T47D (cell line): ENCODE measurements around the gene SCN1B.
"Not testable (repeated sequence)": the region's sequence is repeated elsewhere in the genome, so short reads cannot be mapped to it uniquely, and the experiment has no call there.

ENCODE experiments used
- DNase-seq, 2 experiments: peaks; one replicate each; pipeline versions ENCODE4 v3.0.0 to v3.0.0-alpha.2; 2011 to 2012; ENCODE audit warnings: low read depth in 1 of 2, low spot score in 1 of 2
- JUND ChIP-seq: IDR thresholded peaks from 2 replicates; pipeline ENCODE4 v1.6.1; 2012; ENCODE audit warnings: low read depth
- in situ Hi-C: cut with HindIII; loops from 2 replicates; pipeline ENCODE4 v1.10.0; 2016; ENCODE audit warnings: low sequenced_read_pairs, low pct_unique_long_range_greater_than_20kb

The SCN1B gene

DNA sequence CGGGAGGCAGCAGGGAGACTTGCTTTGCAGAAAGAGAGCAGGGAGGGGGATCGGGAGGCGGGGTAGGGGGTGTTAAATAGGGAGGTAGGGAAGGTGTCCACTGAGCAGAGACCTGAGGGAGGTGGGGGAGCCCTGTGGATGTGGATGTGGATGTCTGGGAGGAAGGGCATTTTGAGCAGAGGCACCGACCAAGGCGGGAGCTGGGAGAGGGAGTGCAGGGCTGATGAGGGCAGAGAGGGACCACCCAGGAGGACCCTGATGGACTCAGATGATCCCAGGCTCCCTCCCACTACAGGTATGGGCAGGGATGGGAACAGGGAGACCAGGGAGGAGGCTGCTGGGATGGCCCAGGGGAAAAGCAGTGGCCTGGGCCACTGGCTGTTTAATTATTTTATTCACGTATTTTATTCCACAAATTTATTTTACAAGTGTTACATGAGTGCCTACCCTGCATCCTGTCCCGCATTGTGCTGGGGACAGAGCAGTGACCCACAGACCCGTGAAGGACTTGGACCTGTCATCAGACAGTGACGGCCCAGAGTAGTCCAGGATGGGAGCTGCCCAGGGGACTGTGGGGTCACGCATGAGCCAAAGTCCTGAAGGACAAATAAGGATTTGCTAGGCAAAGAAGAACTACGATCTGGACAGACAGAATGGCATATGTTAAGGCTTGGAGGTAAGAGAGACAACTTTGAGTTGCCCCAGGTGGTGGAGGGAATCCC lies 24.9 kb upstream of the SCN1B start:
- TF ChIP-seq JUND: no peak
- in situ Hi-C loops: no loop called here
- no peak for DNase-seq

DNA sequence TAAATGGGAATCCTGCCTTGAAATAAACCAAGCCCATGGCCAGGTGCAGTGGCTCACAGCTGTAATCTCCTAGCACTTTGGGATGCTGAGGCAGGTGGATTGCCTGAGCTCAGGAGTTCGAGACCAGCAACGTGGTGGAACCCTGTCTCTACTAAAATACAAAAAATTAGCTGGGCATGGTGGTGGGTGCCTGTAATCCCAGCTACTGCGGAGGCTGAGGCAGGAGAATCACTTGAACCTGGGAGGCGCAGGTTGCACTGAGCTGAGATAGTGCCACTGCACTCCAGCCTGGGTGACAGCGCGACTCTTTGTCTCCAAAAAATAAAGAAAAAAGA lies 24.3 kb upstream of the SCN1B start:
- in situ Hi-C loops, DNase-seq: not testable (repeated sequence)

DNA sequence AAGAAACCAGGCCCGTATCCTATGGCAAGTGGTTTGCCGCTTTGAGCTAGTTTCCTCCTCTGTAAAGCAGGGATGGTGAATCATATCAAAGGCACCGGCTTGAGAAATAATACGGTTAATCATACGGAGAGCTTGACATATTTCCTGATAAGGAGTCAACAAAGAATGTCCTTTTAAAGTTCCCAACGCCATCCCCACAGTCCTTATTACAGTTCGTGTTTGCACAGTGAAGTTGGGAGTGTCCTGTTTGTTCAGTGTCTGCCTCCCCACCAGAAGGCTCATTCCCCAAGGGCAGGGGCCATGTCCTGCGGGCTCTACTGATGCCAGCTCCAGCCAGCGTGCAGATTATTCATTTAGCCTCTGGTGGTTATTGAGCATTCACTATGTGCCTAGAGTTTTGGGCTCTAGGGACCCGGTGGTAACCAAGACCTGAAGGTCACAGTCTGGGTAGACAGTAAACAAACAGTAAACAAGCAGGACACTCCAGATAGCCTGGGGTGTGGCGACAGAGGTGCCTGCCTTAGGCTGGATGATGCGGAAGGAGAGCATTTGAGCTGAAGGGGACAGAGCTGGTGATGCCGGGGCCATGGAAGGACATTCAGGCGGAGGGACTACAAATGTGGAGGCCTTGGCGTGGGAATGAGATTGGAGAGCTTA lies 23.8 kb upstream of the SCN1B start:
- TF ChIP-seq JUND: no peak
- in situ Hi-C loops: no loop called here
- DNase-seq: no peak

DNA sequence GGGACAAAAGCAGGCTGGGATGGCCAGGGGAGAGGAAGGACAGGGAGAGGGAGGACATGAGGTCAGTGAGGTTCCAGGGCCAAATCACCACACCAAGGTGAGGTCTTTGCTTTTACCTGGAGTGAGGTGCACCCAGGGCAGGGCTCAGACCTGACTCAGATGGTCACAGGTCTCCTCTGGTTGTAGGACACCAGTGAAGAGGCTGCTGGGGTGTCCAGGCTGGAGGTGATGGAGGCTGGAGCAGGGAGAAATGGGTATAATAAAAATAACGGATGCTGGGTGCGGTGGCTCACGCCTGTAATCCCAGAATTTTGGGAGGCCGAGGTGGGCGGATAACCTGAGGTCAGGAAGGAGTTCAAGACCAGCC lies 23.3 kb upstream of the SCN1B start:
- no peak for DNase-seq
- TF ChIP-seq JUND: no peak
- in situ Hi-C loops: no loop called here

DNA sequence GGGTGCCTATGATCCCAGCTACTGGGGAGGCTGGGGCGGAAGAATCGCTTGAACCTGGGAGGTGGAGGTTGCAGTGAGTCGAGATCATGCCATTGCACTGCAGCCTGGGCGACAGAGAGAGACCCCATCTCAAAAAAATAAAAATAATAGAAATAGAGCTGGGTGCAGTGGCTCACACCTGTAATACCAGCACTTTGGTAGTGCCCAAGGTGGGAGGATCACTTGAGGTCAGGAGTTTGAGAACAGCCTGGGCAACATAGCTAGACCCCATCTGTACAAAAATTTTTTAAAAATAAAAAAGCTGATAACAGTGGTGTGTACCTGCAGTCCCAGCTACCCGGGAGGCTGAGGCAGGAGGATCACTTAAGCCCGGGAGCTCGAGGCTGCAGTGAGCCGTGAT lies 22.8 kb upstream of the SCN1B start:
- DNase-seq, in situ Hi-C loops: not testable (repeated sequence)

DNA sequence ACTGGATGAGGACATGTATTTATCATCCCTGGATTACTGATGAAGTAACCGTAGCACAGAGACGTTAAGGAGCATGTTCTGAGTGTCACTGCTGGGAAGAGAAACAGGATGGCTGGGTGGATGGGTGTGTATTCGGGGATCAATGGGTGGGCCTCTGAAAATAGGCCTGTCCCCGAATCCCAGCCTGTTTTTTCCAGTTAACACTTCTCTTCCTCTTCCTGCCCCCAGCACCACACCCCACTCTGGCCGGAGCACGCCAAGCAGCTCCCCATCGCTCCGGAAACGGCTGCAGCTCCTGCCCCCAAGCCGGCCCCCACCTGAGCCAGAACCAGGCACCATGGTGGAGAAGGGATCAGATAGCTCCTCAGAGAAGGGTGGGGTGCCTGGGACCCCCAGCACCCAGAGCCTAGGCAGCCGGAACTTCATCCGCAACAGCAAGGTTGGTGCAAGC lies 21.4 kb upstream of the SCN1B start:
- in situ Hi-C loops: no loop called here
- TF ChIP-seq JUND: no peak
- no peak for DNase-seq

DNA sequence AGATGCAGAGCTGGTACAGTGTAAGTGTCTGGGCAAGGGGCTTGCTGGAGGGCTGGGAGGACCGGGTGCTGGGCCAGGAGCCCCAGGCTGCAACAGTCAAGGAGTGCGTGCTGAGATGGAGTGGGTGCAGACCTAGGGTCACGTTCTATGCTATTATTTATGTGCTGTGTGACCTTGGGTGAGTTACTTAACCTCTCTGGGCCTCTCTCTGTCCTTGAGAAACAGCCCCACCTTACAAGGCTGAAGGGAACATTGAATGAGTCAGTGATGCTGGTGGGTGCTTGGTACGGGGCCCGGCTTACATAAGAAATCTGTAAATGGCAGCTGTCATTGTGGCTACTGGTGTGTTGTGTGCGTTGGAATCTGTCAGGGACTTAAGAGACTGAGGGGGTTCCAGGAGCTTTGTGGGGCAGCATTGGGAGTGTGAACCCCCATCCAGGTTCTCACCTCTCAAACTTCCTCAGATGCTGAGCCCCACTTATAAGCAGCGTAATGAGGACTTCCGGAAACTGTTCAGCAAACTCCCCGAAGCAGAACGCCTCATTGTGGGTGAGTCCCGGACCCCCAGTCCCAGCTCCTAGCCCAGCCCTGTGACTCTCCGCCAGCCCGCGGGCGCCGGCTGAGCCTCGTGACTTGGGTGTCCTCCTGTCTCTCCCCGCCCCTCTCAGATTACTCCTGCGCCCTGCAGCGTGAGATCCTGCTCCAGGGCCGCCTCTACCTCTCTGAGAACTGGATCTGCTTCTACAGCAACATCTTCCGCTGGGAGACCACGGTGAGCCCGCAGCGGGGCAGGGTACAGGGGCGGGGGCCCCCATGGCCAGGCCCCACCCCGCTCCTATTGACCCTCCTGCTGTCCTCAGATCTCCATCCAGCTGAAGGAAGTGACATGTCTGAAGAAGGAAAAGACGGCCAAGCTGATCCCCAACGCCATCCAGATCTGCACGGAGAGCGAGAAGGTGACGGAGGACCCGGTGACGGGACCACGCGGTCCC lies 20.6 kb upstream of the SCN1B start:
- DNase-seq: no peak
- in situ Hi-C loops: no loop called here
- no peak for TF ChIP-seq JUND

DNA sequence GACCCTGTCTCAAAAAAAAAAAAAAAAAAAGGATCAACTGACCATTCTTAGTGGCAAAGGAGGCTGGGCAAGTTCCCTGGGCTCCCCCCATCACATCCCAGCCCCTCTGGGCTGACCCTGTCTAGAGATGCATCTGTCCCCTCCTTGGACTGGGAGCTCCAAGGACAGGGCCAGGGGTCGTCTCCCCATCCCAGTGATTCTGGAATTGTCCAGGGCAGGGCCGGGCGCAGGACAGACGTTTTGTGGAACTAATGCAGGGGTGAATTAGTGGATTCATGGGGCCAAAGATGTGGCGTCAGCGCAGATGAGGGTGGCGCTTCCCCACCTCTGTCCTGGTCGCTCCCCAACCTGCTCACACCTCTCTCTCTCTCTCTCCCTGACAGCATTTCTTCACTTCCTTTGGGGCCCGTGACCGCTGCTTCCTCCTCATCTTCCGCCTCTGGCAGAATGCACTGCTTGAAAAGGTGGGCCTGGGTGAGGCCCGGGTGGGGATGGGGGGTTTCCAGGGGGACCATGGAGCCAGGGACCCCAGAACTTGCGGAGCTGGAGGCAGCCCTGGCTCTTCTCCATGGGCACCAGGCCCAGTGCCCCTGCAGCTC lies 19.1 kb upstream of the SCN1B start:
- no peak for TF ChIP-seq JUND
- no peak for DNase-seq
- in situ Hi-C loops: no loop called here

DNA sequence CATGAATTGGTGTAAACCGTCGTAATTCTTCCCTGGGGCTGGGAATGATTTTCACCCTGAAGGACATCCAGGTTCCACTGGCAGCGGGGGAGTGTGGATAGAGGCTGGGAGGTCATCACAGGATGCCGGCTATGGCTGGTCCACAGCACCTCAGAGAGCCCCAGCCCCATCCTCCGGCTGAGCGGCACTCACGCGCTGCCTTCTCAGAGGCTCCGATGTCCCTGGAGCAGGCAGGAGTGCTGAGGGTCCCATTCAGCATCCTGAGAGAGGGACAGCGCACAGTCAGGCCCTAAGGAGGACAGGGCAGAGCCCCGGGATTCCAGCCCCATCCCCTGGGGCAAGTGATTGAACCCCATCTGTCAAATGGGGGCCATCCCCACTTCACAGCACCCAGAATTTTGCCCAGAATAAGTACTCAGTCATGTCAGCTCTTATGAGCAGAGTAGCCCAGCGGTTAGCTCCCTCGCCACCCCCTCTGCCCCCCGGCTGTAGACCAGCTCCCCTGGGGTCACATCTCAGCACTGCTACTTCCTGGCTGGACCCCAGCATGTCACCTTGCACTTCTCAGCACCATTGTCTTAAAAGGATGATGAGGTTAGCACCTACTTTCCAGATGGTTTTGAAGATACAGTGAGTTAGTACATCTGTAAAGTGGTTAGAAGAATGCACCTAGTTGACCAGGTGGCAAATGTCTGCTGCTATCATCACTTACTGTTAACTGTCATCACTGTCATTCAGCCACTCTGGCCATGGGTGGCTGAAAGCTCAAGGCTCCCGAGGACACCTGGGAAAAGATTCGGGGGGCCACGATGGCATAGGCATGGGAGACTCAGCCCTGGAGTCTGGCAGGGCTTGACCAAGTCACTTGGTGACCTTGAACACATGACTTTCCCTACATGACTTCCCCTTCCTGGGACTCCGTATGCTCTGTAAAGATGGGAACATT lies 18.3 kb upstream of the SCN1B start:
- no peak for TF ChIP-seq JUND
- no peak for DNase-seq
- in situ Hi-C loops: no loop called here

DNA sequence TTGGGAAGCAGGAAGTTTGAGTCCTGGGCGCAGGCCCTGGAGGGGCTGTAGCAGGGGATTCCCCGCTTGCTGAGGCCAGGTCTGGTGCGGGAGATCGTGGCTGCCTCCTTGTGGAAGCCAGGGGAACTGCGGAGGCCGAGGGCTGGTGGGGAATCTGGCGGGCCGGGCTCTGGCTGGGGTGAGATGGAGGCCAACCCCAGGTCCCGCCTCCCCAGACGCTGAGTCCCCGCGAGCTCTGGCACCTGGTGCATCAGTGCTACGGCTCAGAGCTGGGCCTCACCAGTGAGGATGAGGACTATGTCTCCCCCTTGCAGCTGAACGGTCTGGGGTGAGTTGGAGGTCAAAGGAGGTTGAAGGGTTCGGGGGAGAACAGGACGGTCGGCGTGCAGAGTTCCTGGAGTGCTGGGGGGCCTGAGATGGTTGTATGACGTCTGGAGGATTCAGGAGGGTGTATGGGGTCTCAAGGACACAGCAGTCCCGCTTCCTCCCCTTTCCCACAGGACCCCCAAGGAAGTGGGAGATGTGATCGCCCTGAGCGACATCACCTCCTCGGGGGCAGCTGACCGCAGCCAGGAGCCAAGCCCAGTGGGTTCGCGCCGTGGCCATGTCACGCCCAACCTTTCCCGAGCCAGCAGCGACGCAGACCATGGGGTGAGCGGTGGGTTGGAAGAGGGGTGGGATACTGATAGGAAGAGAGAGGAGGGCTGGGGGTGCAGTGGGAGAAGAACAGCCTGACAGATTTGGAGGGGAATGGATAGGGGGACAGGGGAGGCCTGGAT lies 17.0 kb upstream of the SCN1B start:
- no peak for TF ChIP-seq JUND
- in situ Hi-C loops: no loop called here

More for the DNA sequence above, 17.0 kb upstream of the SCN1B start:
- DNase-seq: peak in 1 of 2 experiments; percentile 30
